ENCODE results near the gene WDR38. TPM values are rescaled to one million over a fixed set of nuclear protein-coding genes. Genes with fewer than 3 reads are reported as not detected.

WDR38 gene
- total and polyA plus RNA-seq, 9 of the 15 experiments (the other 6 are each of a cell fraction or from before 2014, with no cell fraction given): not detected

- TF ChIP-seq E4F1 (CRISPR knock-in tag; IDR thresholded peaks at IDR 0.05; ENCODE audit: borderline replicate concordance): no peak
- TF ChIP-seq ZNF184 (CRISPR knock-in tag; IDR thresholded peaks at IDR 0.05): no peak
- no peak for TF ChIP-seq TAF7 (tag; IDR thresholded peaks at IDR 0.05)
- TF ChIP-seq TAF9B (IDR thresholded peaks at IDR 0.05; ENCODE audit: partially characterized antibody): no peak
- TF ChIP-seq VEZF1 (CRISPR knock-in tag; IDR thresholded peaks at IDR 0.05): no peak
- TF ChIP-seq ZFPM2 (CRISPR knock-in tag; IDR thresholded peaks at IDR 0.05): no peak
- TF ChIP-seq, protein P1, sequence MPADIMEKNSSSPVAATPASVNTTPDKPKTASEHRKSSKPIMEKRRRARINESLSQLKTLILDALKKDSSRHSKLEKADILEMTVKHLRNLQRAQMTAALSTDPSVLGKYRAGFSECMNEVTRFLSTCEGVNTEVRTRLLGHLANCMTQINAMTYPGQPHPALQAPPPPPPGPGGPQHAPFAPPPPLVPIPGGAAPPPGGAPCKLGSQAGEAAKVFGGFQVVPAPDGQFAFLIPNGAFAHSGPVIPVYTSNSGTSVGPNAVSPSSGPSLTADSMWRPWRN (IDR thresholded peaks at IDR 0.05; ENCODE audit: low read depth): no peak
- no peak for TF ChIP-seq PYGO2 (tag; IDR thresholded peaks at IDR 0.05)
- TF ChIP-seq, protein P2, sequence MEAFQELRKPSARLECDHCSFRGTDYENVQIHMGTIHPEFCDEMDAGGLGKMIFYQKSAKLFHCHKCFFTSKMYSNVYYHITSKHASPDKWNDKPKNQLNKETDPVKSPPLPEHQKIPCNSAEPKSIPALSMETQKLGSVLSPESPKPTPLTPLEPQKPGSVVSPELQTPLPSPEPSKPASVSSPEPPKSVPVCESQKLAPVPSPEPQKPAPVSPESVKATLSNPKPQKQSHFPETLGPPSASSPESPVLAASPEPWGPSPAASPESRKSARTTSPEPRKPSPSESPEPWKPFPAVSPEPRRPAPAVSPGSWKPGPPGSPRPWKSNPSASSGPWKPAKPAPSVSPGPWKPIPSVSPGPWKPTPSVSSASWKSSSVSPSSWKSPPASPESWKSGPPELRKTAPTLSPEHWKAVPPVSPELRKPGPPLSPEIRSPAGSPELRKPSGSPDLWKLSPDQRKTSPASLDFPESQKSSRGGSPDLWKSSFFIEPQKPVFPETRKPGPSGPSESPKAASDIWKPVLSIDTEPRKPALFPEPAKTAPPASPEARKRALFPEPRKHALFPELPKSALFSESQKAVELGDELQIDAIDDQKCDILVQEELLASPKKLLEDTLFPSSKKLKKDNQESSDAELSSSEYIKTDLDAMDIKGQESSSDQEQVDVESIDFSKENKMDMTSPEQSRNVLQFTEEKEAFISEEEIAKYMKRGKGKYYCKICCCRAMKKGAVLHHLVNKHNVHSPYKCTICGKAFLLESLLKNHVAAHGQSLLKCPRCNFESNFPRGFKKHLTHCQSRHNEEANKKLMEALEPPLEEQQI (IDR thresholded peaks at IDR 0.05): no peak
- TF ChIP-seq FOXA1 (IDR thresholded peaks at IDR 0.05; ENCODE audit: borderline replicate concordance): no peak
- TF ChIP-seq ZNF436 (CRISPR knock-in tag; IDR thresholded peaks at IDR 0.05): no peak
- TF ChIP-seq GTF2A2 (tag; IDR thresholded peaks at IDR 0.05): no peak
- TF ChIP-seq LCOR (CRISPR knock-in tag; IDR thresholded peaks at IDR 0.05): no peak
- no peak for TF ChIP-seq RBM14 (IDR thresholded peaks at IDR 0.05; ENCODE audit: borderline replicate concordance, insufficient read depth, low read depth, low read length)
- no peak for TF ChIP-seq YY1 (IDR thresholded peaks at IDR 0.05; ENCODE audit: borderline replicate concordance in 1 of 3, control insufficient read depth in 1 of 3, extremely low read depth in 1 of 3, insufficient read depth in 3 of 3, insufficient read length in 1 of 3, insufficient replicate concordance in 2 of 3, low read depth in 1 of 3, low read length in 2 of 3)
- no peak for TF ChIP-seq ZSCAN29 (IDR thresholded peaks at IDR 0.05)
- TF ChIP-seq, protein P3, sequence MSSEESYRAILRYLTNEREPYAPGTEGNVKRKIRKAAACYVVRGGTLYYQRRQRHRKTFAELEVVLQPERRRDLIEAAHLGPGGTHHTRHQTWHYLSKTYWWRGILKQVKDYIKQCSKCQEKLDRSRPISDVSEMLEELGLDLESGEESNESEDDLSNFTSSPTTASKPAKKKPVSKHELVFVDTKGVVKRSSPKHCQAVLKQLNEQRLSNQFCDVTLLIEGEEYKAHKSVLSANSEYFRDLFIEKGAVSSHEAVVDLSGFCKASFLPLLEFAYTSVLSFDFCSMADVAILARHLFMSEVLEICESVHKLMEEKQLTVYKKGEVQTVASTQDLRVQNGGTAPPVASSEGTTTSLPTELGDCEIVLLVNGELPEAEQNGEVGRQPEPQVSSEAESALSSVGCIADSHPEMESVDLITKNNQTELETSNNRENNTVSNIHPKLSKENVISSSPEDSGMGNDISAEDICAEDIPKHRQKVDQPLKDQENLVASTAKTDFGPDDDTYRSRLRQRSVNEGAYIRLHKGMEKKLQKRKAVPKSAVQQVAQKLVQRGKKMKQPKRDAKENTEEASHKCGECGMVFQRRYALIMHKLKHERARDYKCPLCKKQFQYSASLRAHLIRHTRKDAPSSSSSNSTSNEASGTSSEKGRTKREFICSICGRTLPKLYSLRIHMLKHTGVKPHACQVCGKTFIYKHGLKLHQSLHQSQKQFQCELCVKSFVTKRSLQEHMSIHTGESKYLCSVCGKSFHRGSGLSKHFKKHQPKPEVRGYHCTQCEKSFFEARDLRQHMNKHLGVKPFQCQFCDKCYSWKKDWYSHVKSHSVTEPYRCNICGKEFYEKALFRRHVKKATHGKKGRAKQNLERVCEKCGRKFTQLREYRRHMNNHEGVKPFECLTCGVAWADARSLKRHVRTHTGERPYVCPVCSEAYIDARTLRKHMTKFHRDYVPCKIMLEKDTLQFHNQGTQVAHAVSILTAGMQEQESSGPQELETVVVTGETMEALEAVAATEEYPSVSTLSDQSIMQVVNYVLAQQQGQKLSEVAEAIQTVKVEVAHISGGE (CRISPR knock-in tag; IDR thresholded peaks at IDR 0.05): no peak
These were observed 46.6 kb downstream of the WDR38 start (continued) for GRCh38 chr9:124899845-124900244.

All from K562 (cell line).